ENCODE measurements around the gene FAIM2. TPM values are rescaled to one million over a fixed set of nuclear protein-coding genes. Genes with fewer than 3 reads are reported as not detected.
A peak's percentile ranks its signal among the peaks of the same experiment; 100 is the strongest.

Gene FAIM2
- total RNA-seq, 1 donor from 2014 or later = 0.47 TPM

- H3K27ac Mint-ChIP-seq (ENCODE audit: unreplicated experiment) = no peak overlapping the region
- H3K9me3 Mint-ChIP-seq (ENCODE audit: low read depth) = no peaks in the 10 kb centered on the region
- H3K4me3 Mint-ChIP-seq (ENCODE audit: unreplicated experiment) = no peak overlapping the region
- no peaks in the 10 kb centered on the region for H3K36me3 Mint-ChIP-seq (ENCODE audit: low read depth)
- H3K4me1 Mint-ChIP-seq (ENCODE audit: low read depth) = peaks cover 21% of the 10 kb centered on the region
- DNase-seq (ENCODE audit: low spot score) = peak; percentile 20
- no peaks in the 10 kb centered on the region for H3K27me3 Mint-ChIP-seq (ENCODE audit: low read depth)
- no peak for TF ChIP-seq CTCF (IDR thresholded peaks at IDR 0.05)
Measured at GRCh38 chr12:49911213-49911605, 7.5 kb upstream of the FAIM2 start.

DNA sequence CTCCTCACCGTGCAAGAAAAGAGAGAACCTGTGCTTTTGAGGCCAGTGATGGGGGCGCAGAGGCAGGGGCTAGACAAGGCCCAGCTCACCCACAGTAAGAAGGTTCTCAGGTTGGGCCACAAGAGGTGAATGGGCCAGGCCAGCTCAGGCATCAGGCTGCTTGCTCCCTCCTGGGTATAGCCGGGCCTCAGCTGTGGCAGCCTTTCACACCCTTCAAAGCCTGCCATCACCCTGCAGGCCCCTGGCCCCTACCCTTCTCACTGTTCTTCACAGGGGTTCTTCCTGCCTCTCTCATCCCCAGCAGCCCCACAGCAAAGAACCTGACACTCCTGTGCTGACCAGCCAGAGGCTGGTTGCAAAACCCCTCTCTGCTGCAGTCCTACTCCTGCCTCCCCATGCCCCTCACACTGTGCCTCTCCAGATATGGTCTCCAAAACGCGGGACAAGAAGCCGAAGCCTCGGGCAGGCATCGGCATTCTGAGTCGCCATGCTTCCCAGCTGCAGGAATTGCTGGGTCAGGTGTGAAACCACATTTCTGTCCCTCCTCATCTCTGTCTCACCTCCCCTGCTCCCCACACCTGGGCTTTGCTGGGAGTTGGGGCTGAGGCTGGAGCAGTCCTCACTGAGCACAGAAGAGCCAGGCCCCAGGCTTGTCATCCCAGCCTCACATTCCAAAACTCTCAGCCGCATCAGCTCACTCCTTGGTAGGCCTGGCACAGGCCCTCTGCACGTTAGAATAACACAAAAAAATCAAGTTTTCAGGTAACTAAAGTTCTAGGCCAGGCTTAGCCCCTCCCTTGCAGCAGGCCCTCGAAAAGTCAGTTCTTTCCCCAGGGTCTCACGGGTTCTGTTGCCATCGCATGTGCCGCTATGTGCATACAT lies 6.9 kb upstream of the FAIM2 start:
- no peak for TF ChIP-seq CTCF (IDR thresholded peaks at IDR 0.05)
- no peaks in the 10 kb centered on the region for H3K36me3 Mint-ChIP-seq (ENCODE audit: low read depth)
- peak; percentile 62 for DNase-seq (ENCODE audit: low spot score)
- H3K9me3 Mint-ChIP-seq (ENCODE audit: low read depth) = no peaks in the 10 kb centered on the region
- H3K4me3 Mint-ChIP-seq (ENCODE audit: unreplicated experiment) = no peak overlapping the region
- peaks cover 21% of the 10 kb centered on the region for H3K4me1 Mint-ChIP-seq (ENCODE audit: low read depth)
- H3K27me3 Mint-ChIP-seq (ENCODE audit: low read depth) = no peaks in the 10 kb centered on the region
- H3K27ac Mint-ChIP-seq (ENCODE audit: unreplicated experiment) = no peak overlapping the region

DNA sequence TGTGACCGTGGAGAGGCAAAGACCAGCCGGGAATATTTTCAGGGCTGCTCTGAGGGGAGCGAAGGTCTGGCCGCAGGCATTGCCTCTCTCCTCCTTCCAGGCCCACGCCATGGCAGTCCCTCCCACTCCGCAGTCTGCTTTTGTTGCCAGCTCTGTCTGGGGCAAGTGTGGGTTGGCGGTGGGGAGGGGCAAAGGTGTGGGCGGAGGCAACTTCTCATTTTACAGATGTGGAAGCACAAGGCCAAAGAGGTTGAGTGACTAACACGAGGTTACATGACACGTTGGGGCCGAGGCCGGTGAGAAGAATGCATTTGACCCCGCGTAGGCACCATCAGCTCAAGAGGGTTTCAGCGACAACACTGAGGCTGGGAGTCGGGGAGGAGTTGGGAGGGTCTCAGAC lies 6.1 kb upstream of the FAIM2 start:
- H3K36me3 Mint-ChIP-seq (ENCODE audit: low read depth) = no peaks in the 10 kb centered on the region
- no peaks in the 10 kb centered on the region for H3K9me3 Mint-ChIP-seq (ENCODE audit: low read depth)
- no peaks in the 10 kb centered on the region for H3K27me3 Mint-ChIP-seq (ENCODE audit: low read depth)
- peak; percentile 65 for DNase-seq (ENCODE audit: low spot score)
- no peak overlapping the region for H3K4me3 Mint-ChIP-seq (ENCODE audit: unreplicated experiment)
- H3K4me1 Mint-ChIP-seq (ENCODE audit: low read depth) = peaks cover 21% of the 10 kb centered on the region
- TF ChIP-seq CTCF (IDR thresholded peaks at IDR 0.05) = no peak
- H3K27ac Mint-ChIP-seq (ENCODE audit: unreplicated experiment) = no peak overlapping the region

DNA sequence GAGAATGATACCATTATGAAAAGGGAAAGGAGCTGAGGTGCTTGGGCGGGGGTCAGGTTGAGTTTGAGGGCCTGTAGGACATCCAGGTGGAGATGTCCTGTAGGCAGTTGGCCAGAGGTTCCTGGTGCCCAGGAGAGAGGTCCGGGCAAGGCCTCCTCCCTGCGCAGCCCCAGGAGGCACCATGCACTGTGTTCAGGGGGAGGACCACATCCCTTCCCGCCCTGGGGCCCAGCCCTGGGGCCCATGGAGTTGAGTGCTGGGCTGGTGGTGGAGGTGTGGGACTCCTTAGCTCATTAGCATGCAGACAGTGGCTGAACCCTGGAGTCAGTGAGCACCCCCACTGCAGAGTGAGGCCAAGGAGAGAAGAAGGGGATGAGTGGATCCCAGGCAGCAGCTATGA lies 5.7 kb upstream of the FAIM2 start:
- Mint-ChIP-seq H3K4me1 (ENCODE audit: low read depth) (peaks cover 23% of the 10 kb centered on the region), H3K27ac (ENCODE audit: unreplicated experiment) (no peak overlapping the region), H3K27me3 (ENCODE audit: low read depth) (no peaks in the 10 kb centered on the region), H3K36me3 (ENCODE audit: low read depth) (no peaks in the 10 kb centered on the region), H3K9me3 (ENCODE audit: low read depth) (no peaks in the 10 kb centered on the region), H3K4me3 (ENCODE audit: unreplicated experiment) (no peak overlapping the region)
- no peak for TF ChIP-seq CTCF (IDR thresholded peaks at IDR 0.05)
- DNase-seq (ENCODE audit: low spot score) = peak; percentile 52

GRCh38 chr12:49907352-49907751 lies 3.7 kb upstream of the FAIM2 start:
- no peak overlapping the region for H3K4me3 Mint-ChIP-seq (ENCODE audit: unreplicated experiment)
- DNase-seq (ENCODE audit: low spot score) = peak; percentile 53
- H3K36me3 Mint-ChIP-seq (ENCODE audit: low read depth) = no peaks in the 10 kb centered on the region
- no peaks in the 10 kb centered on the region for H3K27me3 Mint-ChIP-seq (ENCODE audit: low read depth)
- H3K27ac Mint-ChIP-seq (ENCODE audit: unreplicated experiment) = no peak overlapping the region
- no peak for TF ChIP-seq CTCF (IDR thresholded peaks at IDR 0.05)
- H3K4me1 Mint-ChIP-seq (ENCODE audit: low read depth) = peaks cover 26% of the 10 kb centered on the region
- no peaks in the 10 kb centered on the region for H3K9me3 Mint-ChIP-seq (ENCODE audit: low read depth)

Measured in chondrocyte (in vitro differentiated cells).